Measurements from ENCODE around the gene ABLIM2.

ABLIM2 gene

GRCh38 chr4:8158710-8159536 is at the start of gene ABLIM2:
Gene ABLIM2, minus strand, starts transcription at chr4:8158813. Its CDS starts 124 bp downstream, at chr4:8158689.
- no peak for TF ChIP-seq CTCF (IDR thresholded peaks at IDR 0.05)

DNA sequence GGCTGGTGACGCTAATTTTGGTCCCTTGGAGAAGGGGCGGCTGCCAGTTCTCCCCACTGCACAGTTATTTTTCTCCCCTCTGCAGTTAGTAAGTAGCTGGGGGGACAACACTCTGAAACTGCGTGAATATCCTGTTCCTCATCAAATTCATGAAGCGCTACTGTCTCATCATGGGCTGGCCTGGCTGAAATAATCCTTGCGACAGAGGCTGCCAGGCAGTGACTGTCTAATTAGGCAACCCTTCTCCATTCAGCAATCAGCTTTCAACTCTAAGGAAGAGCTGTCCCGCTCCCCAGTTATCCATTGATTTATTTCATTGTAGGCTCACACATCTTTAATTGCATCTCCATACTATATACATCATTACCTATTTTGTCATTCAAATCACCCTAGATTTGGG is 48.7 kb upstream of the ABLIM2 start:
- no peak for TF ChIP-seq CTCF (IDR thresholded peaks at IDR 0.05)

GRCh38 chr4:8205749-8206611 is 47.4 kb upstream of the ABLIM2 start:
- TF ChIP-seq CTCF (IDR thresholded peaks at IDR 0.05), result no peak

DNA sequence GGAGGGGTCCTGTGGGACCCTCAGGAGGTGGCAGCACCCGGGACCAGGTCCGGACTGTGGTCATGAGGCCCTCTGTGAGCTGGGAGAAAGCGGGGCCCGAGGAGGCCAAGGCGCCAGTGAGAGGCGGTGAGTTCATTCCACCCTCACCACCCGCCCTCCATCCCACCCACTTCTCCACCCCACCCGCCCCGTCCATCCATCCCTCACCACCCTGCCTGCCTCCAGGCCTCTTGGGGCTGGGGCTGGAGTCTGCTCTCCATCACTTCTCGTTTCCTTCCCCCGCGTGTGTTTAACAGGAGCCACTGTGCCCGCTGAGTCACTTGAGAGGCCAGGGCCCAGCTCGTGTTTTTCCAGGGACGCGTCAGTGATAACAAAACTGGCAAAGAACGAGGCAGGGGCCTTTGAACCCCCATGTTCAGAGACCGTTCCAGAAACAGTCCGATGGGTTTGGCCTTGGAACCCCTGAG is 46.7 kb upstream of the ABLIM2 start:
- TF ChIP-seq CTCF (IDR thresholded peaks at IDR 0.05), result no peak

- no peak for TF ChIP-seq CTCF (IDR thresholded peaks at IDR 0.05)
Measured at GRCh38 chr4:8204576-8205227, 46.1 kb upstream of the ABLIM2 start.

GRCh38 chr4:8203817-8204216 is 45.2 kb upstream of the ABLIM2 start:
- no peak for TF ChIP-seq CTCF (IDR thresholded peaks at IDR 0.05)

GRCh38 chr4:8203052-8203401 is 44.4 kb upstream of the ABLIM2 start:
- TF ChIP-seq CTCF (IDR thresholded peaks at IDR 0.05), result no peak
